NB4 (cell line): ENCODE measurements around the gene LYRM7.
"Not testable (repeated sequence)": the region's sequence is repeated elsewhere in the genome, so short reads cannot be mapped to it uniquely, and the experiment has no call there.

Experiments used
- DNase-seq: peaks from one replicate; pipeline ENCODE4 v3.0.0; 2010; ENCODE audit warnings: low read depth
- H3K4me3 ChIP-seq: one replicate; pipeline ENCODE4 v1.5.1; 2011; ENCODE audit warnings: mild to moderate bottlenecking, low read depth, low read length, moderate library complexity
- MAX ChIP-seq: IDR thresholded peaks from 2 replicates; pipeline ENCODE4 v1.6.1; 2011; ENCODE audit warnings: low read depth, low read length
- MYC ChIP-seq: IDR thresholded peaks from 2 replicates; pipeline ENCODE4 v1.6.1; 2011; ENCODE audit warnings: low read depth, low read length
- POLR2A ChIP-seq: IDR thresholded peaks from 2 replicates; pipeline ENCODE4 v1.6.1; 2011; ENCODE audit warnings: mild to moderate bottlenecking; ENCODE audit not compliant: insufficient read length; ENCODE audit errors: extremely low read depth
- TF ChIP-seq, protein P1 (sequence below): IDR thresholded peaks from one replicate; pipeline ENCODE4 v1.5.1; 2012; ENCODE audit warnings: low read depth, low read length

The LYRM7 gene

GRCh38 chr5:131170540-131171275, at the start of gene LYRM7:
TSS of gene LYRM7 (plus strand) at chr5:131170944. CDS start at chr5:131171021, 77 bp downstream.
- peak within 1 kb of the TSS; percentile 97 for H3K4me3 ChIP-seq
- peak; percentile 99 for DNase-seq
- TF ChIP-seq MYC (peak; percentile 17; the same call in 1 of the 2 replicates), MAX (peak; percentile 73), POLR2A (peak; percentile 89)
- TF ChIP-seq, protein P1, sequence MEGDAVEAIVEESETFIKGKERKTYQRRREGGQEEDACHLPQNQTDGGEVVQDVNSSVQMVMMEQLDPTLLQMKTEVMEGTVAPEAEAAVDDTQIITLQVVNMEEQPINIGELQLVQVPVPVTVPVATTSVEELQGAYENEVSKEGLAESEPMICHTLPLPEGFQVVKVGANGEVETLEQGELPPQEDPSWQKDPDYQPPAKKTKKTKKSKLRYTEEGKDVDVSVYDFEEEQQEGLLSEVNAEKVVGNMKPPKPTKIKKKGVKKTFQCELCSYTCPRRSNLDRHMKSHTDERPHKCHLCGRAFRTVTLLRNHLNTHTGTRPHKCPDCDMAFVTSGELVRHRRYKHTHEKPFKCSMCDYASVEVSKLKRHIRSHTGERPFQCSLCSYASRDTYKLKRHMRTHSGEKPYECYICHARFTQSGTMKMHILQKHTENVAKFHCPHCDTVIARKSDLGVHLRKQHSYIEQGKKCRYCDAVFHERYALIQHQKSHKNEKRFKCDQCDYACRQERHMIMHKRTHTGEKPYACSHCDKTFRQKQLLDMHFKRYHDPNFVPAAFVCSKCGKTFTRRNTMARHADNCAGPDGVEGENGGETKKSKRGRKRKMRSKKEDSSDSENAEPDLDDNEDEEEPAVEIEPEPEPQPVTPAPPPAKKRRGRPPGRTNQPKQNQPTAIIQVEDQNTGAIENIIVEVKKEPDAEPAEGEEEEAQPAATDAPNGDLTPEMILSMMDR, result no peak

- H3K4me3 ChIP-seq, DNase-seq: not testable (repeated sequence)
Measured at GRCh38 chr5:131127244-131127643, 43.5 kb upstream of the LYRM7 start.

DNA sequence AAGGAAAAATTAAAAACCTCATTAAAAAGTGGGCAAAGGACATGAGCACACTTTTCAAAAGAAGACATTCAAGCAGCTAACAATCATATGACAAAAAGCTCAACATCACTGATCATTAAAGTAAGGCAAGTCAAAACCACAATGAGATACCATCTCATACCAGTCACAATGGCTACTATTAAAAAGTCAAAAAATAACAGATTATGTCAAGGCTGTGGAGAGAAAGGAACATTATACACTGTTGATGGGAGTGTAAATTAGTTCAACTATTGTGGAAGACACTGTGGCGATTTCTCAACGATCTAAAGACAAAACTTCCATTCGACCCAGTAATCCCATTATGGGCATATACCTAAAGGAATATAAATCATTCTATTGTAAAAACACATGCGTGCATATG, 41.4 kb upstream of the LYRM7 start:
- TF ChIP-seq MYC (no peak), POLR2A (no peak)
- TF ChIP-seq, protein P1, result no peak
- no peak overlapping the region for H3K4me3 ChIP-seq
- DNase-seq, result no peak

DNA sequence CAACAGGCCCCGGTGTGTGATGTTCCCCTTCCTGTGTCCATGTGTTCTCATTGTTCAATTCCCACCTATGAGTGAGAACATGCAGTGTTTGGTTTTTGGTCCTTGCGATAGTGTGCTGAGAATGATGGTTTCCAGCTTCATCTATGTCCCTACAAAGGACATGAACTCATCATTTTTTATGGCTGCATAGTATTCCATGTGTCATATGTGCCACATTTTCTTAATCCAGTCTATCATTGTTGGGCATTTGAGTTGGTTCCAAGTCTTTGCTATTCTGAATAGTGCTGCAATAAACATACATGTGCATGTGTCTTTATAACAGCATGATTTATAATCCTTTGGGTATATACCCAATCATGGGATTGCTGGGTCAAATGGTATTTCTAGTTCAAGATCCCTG, 37.7 kb upstream of the LYRM7 start:
- DNase-seq, H3K4me3 ChIP-seq: not testable (repeated sequence)

- H3K4me3 ChIP-seq, DNase-seq: not testable (repeated sequence)
Measured at GRCh38 chr5:131138406-131138805, 32.3 kb upstream of the LYRM7 start.

- TF ChIP-seq MAX (no peak), MYC (no peak), POLR2A (no peak)
- TF ChIP-seq, protein P1, result no peak
- no peak for DNase-seq
- no peak overlapping the region for H3K4me3 ChIP-seq
Measured at GRCh38 chr5:131139321-131139720, 31.4 kb upstream of the LYRM7 start.

- H3K4me3 ChIP-seq, result no peak overlapping the region
- TF ChIP-seq, protein P1, result no peak
- TF ChIP-seq MAX (no peak), MYC (no peak), POLR2A (no peak)
- DNase-seq, result no peak
Measured at GRCh38 chr5:131142970-131143617, 27.6 kb upstream of the LYRM7 start.
